Gastrocnemius medialis (tissue), 4 donors: ENCODE data around the gene C1QC. TPM values are rescaled to one million over a fixed set of nuclear protein-coding genes. Genes with fewer than 3 reads are reported as not detected.

Experiments used
- ATAC-seq, 2 donors: fragments of 150-250 bp; one replicate each; pipeline ENCODE4 v1.9.1; 2016
- DNase-seq, 2 donors: peaks; one replicate each; pipeline ENCODE4 v3.0.0-alpha.2; 2019
- H3K27ac ChIP-seq, 4 donors: fragments of 200-600 bp; sonication (generic); 1 replicate in 1 of 4; 2 replicates in 3 of 4; pipeline ENCODE4 v1.5.1; 2016 to 2018; ENCODE audit warnings: mild to moderate bottlenecking in 2 of 4, moderate library complexity in 1 of 4
- H3K27me3 ChIP-seq, 3 donors: fragments of 200-600 bp; sonication (generic) in 2 of 3; 1 replicate in 1 of 3; 2 replicates in 2 of 3; pipeline versions ENCODE4 v1.5.1 to v1.6.0; 2016 to 2019; ENCODE audit warnings: mild to moderate bottlenecking in 1 of 3, moderate library complexity in 1 of 3
- H3K36me3 ChIP-seq, 2 donors: fragments of 200-600 bp; sonication (generic) in 1 of 2; one replicate each; pipeline ENCODE4 v1.5.1; 2017 to 2018
- H3K4me1 ChIP-seq, 2 donors: fragments of 200-600 bp; sonication (generic) in 1 of 2; one replicate each; pipeline ENCODE4 v1.5.1; 2016 to 2017; ENCODE audit warnings: mild to moderate bottlenecking in 2 of 2
- H3K4me3 ChIP-seq, 4 donors: fragments of 200-600 bp; sonication (generic) in 3 of 4; 1 replicate in 1 of 4; 2 replicates in 3 of 4; pipeline ENCODE4 v1.5.1; 2016 to 2019; ENCODE audit warnings: mild to moderate bottlenecking in 2 of 4
- H3K9me3 ChIP-seq, 3 donors: fragments of 200-600 bp; sonication (generic) in 2 of 3; 1 replicate in 1 of 3; 2 replicates in 2 of 3; pipeline ENCODE4 v1.5.1; 2016 to 2019
- POLR2A ChIP-seq, 2 donors: fragments of 450-650 bp; IDR thresholded peaks; one replicate each; pipeline ENCODE4 v1.6.1; 2017; ENCODE audit warnings: antibody characterized with exemption in 2 of 2, mild to moderate bottlenecking in 2 of 2, moderate library complexity in 2 of 2
- in situ Hi-C, 4 donors: fragments of 200-750 bp; cut with MboI; loops; one replicate each; pipeline versions ENCODE4 v1.15.0 to v1.8.0; 2017; ENCODE audit warnings: low sequenced_read_pairs in 4 of 4
- intact Hi-C: fragments of 100-400 bp; cut with DNase I; formaldehyde crosslinking; loops from one replicate; pipeline ENCODE4 v1.15.1; 2023; ENCODE audit warnings: low total_unique reads
- microRNA-seq, 2 donors: library from miRNA; unstranded; fragments of <30 nt; microRNA quantifications; one replicate each; pipeline ENCODE4, GENCODE V29; 2016; ENCODE audit warnings: borderline replicate concordance in 2 of 2
- total RNA-seq, 4 donors: library from RNA; depleted of rRNA; stranded (reverse); fragments of >200 nt; gene quantifications; one replicate each; pipeline versions ENCODE4 v1.1.0 to v1.2.3, GENCODE V29; 2016
- TF ChIP-seq, protein P1 (sequence below), 5 experiments: fragments of 450-650 bp in 3 of 5; fragments of 200-600 bp in 2 of 5; sonication (generic) in 2 of 5; IDR thresholded peaks in 4 of 5; conservative IDR thresholded peaks in 1 of 5; 1 replicate in 4 of 5; 2 replicates in 1 of 5; pipeline ENCODE4 v1.5.1; 2016 to 2019; ENCODE audit warnings: antibody characterized with exemption in 5 of 5, mild to moderate bottlenecking in 3 of 5, moderate library complexity in 3 of 5

Gene C1QC
- total RNA-seq, 4 donors from 2014 or later: 12.9 to 66.3 (median 33.5) TPM

DNA sequence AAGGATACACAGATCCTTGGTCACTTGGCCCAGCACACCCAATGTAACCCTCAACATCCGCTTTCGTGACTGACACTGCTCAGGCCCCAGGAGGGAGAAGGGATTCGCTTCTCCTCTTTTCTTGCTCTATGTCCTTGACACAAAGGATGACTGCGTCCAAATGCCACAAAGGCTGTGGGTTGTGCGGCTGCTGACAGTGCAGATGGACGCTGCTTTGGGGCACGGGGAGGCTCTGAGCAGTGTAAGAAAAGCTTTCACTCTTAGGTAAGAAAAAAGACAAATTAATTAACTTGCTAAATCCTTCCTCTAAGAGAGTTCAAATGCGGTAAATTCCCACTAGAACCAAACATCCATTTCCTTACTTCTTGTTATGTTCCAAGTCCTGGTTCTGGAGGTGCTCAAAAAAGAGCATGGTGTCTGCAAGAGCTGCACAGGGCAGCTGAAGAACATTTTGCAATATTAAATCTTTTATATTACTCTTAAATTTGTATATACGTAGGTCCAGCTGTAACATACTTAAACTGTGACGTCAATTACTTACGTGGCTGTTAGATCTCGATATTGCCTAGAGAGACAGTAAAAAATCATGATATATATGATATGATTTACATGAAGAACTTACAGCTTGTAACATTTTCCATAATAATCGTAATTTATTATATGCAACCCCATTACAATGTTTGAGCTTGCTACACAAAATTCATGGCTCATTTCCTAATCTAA is 47.8 kb downstream of the C1QC start:
- TF ChIP-seq, protein P1, sequence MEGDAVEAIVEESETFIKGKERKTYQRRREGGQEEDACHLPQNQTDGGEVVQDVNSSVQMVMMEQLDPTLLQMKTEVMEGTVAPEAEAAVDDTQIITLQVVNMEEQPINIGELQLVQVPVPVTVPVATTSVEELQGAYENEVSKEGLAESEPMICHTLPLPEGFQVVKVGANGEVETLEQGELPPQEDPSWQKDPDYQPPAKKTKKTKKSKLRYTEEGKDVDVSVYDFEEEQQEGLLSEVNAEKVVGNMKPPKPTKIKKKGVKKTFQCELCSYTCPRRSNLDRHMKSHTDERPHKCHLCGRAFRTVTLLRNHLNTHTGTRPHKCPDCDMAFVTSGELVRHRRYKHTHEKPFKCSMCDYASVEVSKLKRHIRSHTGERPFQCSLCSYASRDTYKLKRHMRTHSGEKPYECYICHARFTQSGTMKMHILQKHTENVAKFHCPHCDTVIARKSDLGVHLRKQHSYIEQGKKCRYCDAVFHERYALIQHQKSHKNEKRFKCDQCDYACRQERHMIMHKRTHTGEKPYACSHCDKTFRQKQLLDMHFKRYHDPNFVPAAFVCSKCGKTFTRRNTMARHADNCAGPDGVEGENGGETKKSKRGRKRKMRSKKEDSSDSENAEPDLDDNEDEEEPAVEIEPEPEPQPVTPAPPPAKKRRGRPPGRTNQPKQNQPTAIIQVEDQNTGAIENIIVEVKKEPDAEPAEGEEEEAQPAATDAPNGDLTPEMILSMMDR (IDR thresholded peaks at IDR 0.05 in 4 of 5, conservative IDR thresholded peaks at IDR 0.05 in 1 of 5): no peak
- TF ChIP-seq POLR2A (IDR thresholded peaks at IDR 0.05): no peak
- intact Hi-C loops (no loop called here), in situ Hi-C loops (no loop called here)
- H3K4me3 ChIP-seq: no peak overlapping the region
- no peak overlapping the region for H3K27ac ChIP-seq
- H3K36me3 ChIP-seq: no peaks in the 10 kb centered on the region
- no peak for ATAC-seq
- H3K27me3 ChIP-seq: peaks cover 0 to 16% (median 6%) of the 10 kb centered on the region in 3 donors
- no peak for DNase-seq
- H3K9me3 ChIP-seq: no peaks in the 10 kb centered on the region
- no peaks in the 10 kb centered on the region for H3K4me1 ChIP-seq

DNA sequence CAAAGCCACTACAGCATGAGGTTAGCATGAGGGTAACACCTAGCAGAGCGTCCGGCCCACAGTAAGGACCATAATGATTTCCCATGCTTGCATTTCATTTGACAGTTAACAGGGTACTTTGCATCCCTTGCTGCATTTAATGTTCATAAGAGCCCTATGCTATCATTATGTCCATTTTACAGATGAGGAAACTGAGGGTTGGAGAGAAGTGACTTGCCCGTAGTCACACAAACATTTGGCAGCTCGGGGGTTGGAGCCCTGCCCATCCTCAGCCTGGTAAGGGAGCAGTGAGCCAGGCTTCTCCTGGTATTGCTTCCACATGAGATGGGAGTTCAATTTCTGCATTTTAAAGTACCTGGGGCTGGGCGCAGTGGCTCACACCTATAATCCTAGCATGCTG is 50.7 kb downstream of the C1QC start:
- DNase-seq: no peak
- in situ Hi-C loops: no loop called here
- Histone ChIP-seq H3K27me3 (peaks cover 0 to 5% (median 0%) of the 10 kb centered on the region in 3 donors), H3K36me3 (no peaks in the 10 kb centered on the region), H3K4me3 (no peak overlapping the region), H3K4me1 (no peaks in the 10 kb centered on the region), H3K9me3 (no peaks in the 10 kb centered on the region), H3K27ac (no peak overlapping the region)
- no peak for ATAC-seq
- intact Hi-C loops: no loop called here
- TF ChIP-seq, protein P1 (IDR thresholded peaks at IDR 0.05 in 4 of 5, conservative IDR thresholded peaks at IDR 0.05 in 1 of 5): no peak
- no peak for TF ChIP-seq POLR2A (IDR thresholded peaks at IDR 0.05)

DNA sequence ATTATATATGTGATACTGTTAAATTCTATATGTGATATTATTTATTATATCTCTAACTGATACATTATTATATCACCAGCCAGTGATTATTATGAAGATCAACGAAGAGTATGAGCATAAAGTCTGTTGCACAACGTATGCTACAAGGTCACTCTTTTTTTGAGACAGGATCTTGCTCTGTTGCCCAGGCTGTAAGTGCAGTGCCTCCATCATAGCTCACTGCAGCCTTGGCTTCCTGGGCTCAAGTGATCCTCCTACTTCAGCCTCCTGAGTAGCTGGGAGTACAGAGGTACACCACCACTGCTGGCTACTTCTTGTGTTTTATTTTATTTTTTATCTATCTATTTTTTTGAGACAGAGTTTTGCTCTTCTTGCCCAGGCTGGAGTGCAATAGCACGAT is 53.2 kb downstream of the C1QC start:
- Histone ChIP-seq H3K4me1 (no peaks in the 10 kb centered on the region), H3K9me3 (no peaks in the 10 kb centered on the region), H3K27ac (no peak overlapping the region), H3K4me3 (no peak overlapping the region), H3K27me3 (no peaks in the 10 kb centered on the region), H3K36me3 (no peaks in the 10 kb centered on the region)
- no peak for TF ChIP-seq POLR2A (IDR thresholded peaks at IDR 0.05)
- TF ChIP-seq, protein P1 (IDR thresholded peaks at IDR 0.05 in 4 of 5, conservative IDR thresholded peaks at IDR 0.05 in 1 of 5): no peak
- intact Hi-C loops (no loop called here), in situ Hi-C loops (no loop called here)
- ATAC-seq: no peak
- DNase-seq: no peak

Small RNA genes lying within 50 kb of the gene (microRNA-seq; reads per million reads assigned to microRNA genes)
- gene MIR6127: 0 reads per million in 2 donors

Other genes starting within 250 kb of the C1QC start
- gene ZBTB40, start 191.8 kb upstream of the C1QC start, total RNA-seq: 10 to 100 TPM; 12.0 to 17.3 (median 12.5) TPM
- gene EPHA8, start 80.1 kb upstream of the C1QC start, total RNA-seq: not detected
- gene C1QA, start 7.0 kb upstream of the C1QC start, total RNA-seq: 10 to 100 TPM; 14.3 to 64.4 (median 33.0) TPM
- 10 to 100 TPM; 30.6 to 97.2 (median 74.5) TPM for gene C1QB, start 9.6 kb downstream of the C1QC start, total RNA-seq
- gene EPHB2, start 67.2 kb downstream of the C1QC start, total RNA-seq: under 1 TPM in 3 of 4 donors, not detected in 1; 0.07 to 0.58 (median 0.24) TPM